Left renal pelvis (tissue), 4 donors: ENCODE measurements around the gene PSMD8. TPM values are rescaled to one million over a fixed set of nuclear protein-coding genes. Genes with fewer than 3 reads are reported as not detected.
A peak's percentile ranks its signal among the peaks of the same experiment; 100 is the strongest.
"Not testable (repeated sequence)": the region's sequence is repeated elsewhere in the genome, so short reads cannot be mapped to it uniquely, and the experiment has no call there.

Source experiments
- DNase-seq, 4 donors: peaks; one replicate each; pipeline ENCODE4 v3.0.0-alpha.2; 2013; ENCODE audit warnings: low read depth in 4 of 4, low spot score in 3 of 4
- polyA plus RNA-seq, 4 donors: library from polyadenylated mRNA; unstranded; fragments of 120-200 nt; gene quantifications; one replicate each; pipeline ENCODE4 v1.2.1, GENCODE V29; 2013; ENCODE audit not compliant: insufficient read length in 4 of 4

The PSMD8 gene
- polyA plus RNA-seq: 100 to 1,000 TPM; 124 to 168 (median 161) TPM

GRCh38 chr19:38374332-38375097 is at the start of gene PSMD8:
Gene PSMD8 (plus strand): TSS chr19:38374571. CDS start chr19:38374602, 31 bp downstream.
- peak; percentile 95 to 98 (median 98) for DNase-seq

- no peak for DNase-seq
Observed at GRCh38 chr19:38326591-38326990, 47.8 kb upstream of the PSMD8 start.

- DNase-seq: no peak
Observed at GRCh38 chr19:38329651-38330050, 44.7 kb upstream of the PSMD8 start.

GRCh38 chr19:38331728-38332127 is 42.6 kb upstream of the PSMD8 start:
- DNase-seq: no peak

- no peak for DNase-seq
Observed at GRCh38 chr19:38333245-38333644, 41.1 kb upstream of the PSMD8 start.

- DNase-seq: peak; percentile 79 to 81 (median 80)
Observed at GRCh38 chr19:38335949-38336637, 38.3 kb upstream of the PSMD8 start.

- DNase-seq: peak; percentile 75 to 87 (median 81)
Observed at GRCh38 chr19:38336638-38337359, 37.6 kb upstream of the PSMD8 start.

GRCh38 chr19:38337360-38337653 is 37.1 kb upstream of the PSMD8 start:
- DNase-seq: no peak

- DNase-seq: not testable (repeated sequence)
Observed at GRCh38 chr19:38339011-38339410, 35.4 kb upstream of the PSMD8 start.

GRCh38 chr19:38340927-38341326 is 33.4 kb upstream of the PSMD8 start:
- DNase-seq: no peak

GRCh38 chr19:38346837-38347236 is 27.5 kb upstream of the PSMD8 start:
- DNase-seq: no peak

- no peak for DNase-seq
Observed at GRCh38 chr19:38350883-38351282, 23.5 kb upstream of the PSMD8 start.

GRCh38 chr19:38351865-38352395 is 22.4 kb upstream of the PSMD8 start:
- DNase-seq: no peak

GRCh38 chr19:38352611-38353010 is 21.8 kb upstream of the PSMD8 start:
- DNase-seq: no peak

- DNase-seq: no peak
Observed at GRCh38 chr19:38355728-38356725, 18.3 kb upstream of the PSMD8 start.

GRCh38 chr19:38358071-38358470 is 16.3 kb upstream of the PSMD8 start:
- no peak for DNase-seq

GRCh38 chr19:38359242-38360021 is 14.9 kb upstream of the PSMD8 start:
- DNase-seq: no peak

GRCh38 chr19:38360351-38360750 is 14.0 kb upstream of the PSMD8 start:
- no peak for DNase-seq
